Panc1 (cell line): ENCODE data around the gene P2RX4.

Experiments
- POLR2AphosphoS5 ChIP-seq: IDR thresholded peaks from 2 replicates; pipeline ENCODE4 v1.6.1; 2012; ENCODE audit warnings: mild to moderate bottlenecking, low read depth, low read length, moderate library complexity
- SIN3A ChIP-seq: IDR thresholded peaks from 2 replicates; pipeline ENCODE4 v1.6.1; 2012; ENCODE audit warnings: low read depth, mild to moderate bottlenecking, low read length, moderate library complexity, borderline replicate concordance; ENCODE audit not compliant: insufficient read depth
- TCF7L2 ChIP-seq: IDR thresholded peaks from 2 replicates; pipeline ENCODE4 v1.6.1; 2011; ENCODE audit warnings: mild to moderate bottlenecking, low read depth, low read length, inconsistent platforms
- TF ChIP-seq, protein P1 (sequence below): fragments of 450-650 bp; IDR thresholded peaks from 2 replicates; pipeline ENCODE4 v1.5.1; 2017; ENCODE audit warnings: mild to moderate bottlenecking
- TF ChIP-seq, protein P2 (sequence below), 2 experiments: IDR thresholded peaks; 2 replicates each; pipeline ENCODE4 v1.6.1; 2011 to 2012; ENCODE audit warnings: low read depth in 2 of 2, control low read depth in 1 of 2, low read length in 1 of 2, mild to moderate bottlenecking in 1 of 2, moderate library complexity in 1 of 2; ENCODE audit not compliant: insufficient read depth in 1 of 2

DNA sequence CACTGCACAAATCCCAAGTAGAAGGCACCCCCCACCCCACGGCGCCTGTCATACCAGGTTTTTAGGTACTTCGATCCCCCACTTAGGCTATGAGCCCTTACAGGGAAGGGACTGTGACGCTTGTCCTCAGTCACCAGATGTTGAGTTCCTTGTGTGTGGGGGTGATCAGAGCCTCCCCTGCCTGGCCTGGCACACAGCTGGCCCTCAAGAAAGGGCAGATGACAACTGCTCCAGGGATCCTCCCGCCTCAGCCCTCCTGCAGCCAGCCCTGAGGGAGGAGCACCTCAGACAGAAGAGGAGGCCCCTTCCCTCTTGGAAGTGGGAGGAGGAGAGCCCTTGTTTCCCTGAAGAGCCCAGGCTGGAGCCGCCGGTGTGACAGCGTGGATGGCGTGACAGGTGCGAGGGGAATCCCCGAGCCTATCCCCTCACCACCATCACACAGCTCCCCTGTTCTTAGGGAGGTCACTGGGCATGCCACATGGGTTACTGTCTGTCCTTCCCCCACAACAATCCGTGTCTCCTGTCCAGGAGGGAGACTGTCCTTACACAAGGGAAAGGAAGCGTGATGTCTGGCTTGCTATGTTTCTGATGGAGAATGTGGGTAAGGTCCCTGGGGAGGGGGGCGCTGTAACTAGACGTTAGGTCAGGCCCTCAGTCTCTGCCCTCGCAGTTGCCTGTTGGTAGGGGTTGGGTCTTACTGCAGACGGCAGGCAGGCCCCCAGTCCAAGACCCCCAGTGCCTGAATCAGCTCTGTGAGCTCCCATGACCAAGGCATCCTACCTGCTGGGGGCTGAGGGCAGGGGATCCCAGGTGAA is 31.4 kb downstream of the P2RX4 start:
- TF ChIP-seq, protein P1, sequence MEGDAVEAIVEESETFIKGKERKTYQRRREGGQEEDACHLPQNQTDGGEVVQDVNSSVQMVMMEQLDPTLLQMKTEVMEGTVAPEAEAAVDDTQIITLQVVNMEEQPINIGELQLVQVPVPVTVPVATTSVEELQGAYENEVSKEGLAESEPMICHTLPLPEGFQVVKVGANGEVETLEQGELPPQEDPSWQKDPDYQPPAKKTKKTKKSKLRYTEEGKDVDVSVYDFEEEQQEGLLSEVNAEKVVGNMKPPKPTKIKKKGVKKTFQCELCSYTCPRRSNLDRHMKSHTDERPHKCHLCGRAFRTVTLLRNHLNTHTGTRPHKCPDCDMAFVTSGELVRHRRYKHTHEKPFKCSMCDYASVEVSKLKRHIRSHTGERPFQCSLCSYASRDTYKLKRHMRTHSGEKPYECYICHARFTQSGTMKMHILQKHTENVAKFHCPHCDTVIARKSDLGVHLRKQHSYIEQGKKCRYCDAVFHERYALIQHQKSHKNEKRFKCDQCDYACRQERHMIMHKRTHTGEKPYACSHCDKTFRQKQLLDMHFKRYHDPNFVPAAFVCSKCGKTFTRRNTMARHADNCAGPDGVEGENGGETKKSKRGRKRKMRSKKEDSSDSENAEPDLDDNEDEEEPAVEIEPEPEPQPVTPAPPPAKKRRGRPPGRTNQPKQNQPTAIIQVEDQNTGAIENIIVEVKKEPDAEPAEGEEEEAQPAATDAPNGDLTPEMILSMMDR: no peak
- TF ChIP-seq, protein P2, sequence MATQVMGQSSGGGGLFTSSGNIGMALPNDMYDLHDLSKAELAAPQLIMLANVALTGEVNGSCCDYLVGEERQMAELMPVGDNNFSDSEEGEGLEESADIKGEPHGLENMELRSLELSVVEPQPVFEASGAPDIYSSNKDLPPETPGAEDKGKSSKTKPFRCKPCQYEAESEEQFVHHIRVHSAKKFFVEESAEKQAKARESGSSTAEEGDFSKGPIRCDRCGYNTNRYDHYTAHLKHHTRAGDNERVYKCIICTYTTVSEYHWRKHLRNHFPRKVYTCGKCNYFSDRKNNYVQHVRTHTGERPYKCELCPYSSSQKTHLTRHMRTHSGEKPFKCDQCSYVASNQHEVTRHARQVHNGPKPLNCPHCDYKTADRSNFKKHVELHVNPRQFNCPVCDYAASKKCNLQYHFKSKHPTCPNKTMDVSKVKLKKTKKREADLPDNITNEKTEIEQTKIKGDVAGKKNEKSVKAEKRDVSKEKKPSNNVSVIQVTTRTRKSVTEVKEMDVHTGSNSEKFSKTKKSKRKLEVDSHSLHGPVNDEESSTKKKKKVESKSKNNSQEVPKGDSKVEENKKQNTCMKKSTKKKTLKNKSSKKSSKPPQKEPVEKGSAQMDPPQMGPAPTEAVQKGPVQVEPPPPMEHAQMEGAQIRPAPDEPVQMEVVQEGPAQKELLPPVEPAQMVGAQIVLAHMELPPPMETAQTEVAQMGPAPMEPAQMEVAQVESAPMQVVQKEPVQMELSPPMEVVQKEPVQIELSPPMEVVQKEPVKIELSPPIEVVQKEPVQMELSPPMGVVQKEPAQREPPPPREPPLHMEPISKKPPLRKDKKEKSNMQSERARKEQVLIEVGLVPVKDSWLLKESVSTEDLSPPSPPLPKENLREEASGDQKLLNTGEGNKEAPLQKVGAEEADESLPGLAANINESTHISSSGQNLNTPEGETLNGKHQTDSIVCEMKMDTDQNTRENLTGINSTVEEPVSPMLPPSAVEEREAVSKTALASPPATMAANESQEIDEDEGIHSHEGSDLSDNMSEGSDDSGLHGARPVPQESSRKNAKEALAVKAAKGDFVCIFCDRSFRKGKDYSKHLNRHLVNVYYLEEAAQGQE (IDR thresholded peaks at IDR 0.05; ENCODE audit: insufficient read depth in 1 of 2, low read depth in 2 of 2, low read length in 1 of 2): no peak
- TF ChIP-seq SIN3A (no peak), POLR2AphosphoS5 (no peak), TCF7L2 (no peak)
